GM12892 (cell line): Measurements from ENCODE around the gene CDH6.

Experiments used
- POLR2A ChIP-seq: IDR thresholded peaks from 2 replicates; pipeline ENCODE4 v1.6.1; 2011; ENCODE audit warnings: low read depth, low read length, control low read depth
- POLR2AphosphoS5 ChIP-seq: IDR thresholded peaks from 2 replicates; pipeline ENCODE4 v1.6.1; 2011; ENCODE audit warnings: low read depth, low read length, control low read depth

GRCh38 chr5:31280210-31280609 is 86.7 kb downstream of the CDH6 start:
- TF ChIP-seq POLR2A (no peak), POLR2AphosphoS5 (no peak)
